ENCODE measurements around the gene SLC22A6.
"Not testable (repeated sequence)": the region's sequence is repeated elsewhere in the genome, so short reads cannot be mapped to it uniquely, and the experiment has no call there.

The SLC22A6 gene

DNA sequence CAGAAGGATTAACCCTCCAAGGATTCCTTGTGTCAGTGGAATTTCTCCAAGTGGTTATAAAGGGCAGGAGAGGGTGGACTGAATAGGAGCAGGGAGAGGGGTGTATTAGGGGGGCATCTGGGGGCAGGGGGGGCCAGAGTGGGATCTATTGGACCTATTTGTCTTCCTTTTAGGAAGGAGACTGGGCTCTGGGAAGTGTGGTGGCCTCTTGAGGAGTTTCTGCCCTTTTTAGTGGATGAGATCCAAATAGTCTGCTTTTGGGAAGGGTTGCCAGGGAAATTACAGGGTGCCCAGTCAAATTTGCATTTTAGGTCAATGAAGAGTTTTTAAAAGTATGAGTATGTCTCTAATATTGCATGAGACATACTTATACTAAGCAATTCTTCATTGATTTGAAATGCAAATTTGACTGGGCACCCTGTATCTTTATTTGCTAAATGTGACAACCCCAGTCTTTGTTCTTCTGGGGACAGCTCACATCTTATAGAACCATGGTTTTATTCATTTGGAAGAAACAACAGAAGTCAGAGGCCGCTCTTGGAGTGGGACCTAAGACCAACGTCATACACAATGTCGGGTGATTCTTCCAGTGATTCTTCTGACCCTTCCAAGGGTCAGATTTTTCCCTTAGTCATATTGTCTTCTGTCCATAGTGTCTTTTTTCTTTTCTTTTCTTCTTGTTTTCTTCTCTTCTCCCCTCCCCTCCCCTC lies 429 bp upstream of the SLC22A6 start:
- no peak for DNase-seq (ENCODE audit: low read depth)

DNA sequence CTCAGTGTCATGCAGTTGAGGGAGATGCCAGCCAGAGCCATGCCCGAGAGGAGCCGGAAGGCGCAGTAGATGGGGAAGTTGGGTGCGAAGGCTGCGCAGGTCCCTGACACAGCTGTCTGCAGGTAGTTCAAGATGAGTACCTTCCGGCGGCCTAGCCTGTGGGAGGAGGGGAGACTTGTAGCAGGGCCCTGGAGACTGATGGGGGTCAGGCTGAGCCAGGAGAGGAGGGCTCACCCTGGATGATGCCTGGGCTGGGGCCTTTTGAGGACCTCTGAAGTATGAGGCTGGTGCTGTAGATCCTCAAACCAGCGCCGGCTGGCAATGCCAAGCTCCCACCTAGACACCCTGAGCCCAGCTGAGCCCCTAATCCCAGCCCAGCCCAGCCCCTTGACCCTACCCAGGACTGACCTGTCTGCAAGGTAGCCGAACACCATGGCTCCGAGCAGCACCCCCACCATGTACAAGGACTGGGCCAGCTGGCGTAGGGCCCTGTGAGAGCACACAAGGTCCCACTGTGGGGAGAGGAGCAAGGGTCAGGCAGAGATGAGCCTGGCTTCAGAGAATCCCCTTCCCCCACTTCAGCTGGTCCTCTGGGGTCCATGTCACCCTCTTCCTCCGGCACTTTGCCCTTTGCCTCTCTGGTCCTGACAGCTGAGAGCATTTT lies 1.1 kb downstream of the SLC22A6 start:
- no peak for DNase-seq (ENCODE audit: low read depth)

DNA sequence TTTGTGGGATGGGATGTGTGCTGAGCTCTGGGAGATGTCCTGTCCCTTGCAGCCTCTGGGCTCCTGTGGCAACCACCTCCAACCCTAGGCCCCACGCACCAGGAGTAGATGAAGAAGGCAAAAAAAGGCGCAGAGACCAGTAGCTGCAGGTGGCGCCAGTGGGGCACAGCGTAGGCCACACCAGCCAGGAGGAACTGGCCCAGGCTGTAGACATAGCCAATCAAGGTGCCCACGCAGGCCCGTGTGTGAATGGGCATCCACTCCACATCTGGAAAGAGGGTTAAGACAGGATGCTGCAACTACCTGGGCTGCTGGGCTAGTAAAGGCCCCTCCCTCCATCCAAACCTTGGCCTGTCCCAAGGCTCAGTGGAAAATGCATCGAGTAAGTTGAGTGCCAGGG lies 3.0 kb downstream of the SLC22A6 start:
- no peak for DNase-seq (ENCODE audit: low read depth)

DNA sequence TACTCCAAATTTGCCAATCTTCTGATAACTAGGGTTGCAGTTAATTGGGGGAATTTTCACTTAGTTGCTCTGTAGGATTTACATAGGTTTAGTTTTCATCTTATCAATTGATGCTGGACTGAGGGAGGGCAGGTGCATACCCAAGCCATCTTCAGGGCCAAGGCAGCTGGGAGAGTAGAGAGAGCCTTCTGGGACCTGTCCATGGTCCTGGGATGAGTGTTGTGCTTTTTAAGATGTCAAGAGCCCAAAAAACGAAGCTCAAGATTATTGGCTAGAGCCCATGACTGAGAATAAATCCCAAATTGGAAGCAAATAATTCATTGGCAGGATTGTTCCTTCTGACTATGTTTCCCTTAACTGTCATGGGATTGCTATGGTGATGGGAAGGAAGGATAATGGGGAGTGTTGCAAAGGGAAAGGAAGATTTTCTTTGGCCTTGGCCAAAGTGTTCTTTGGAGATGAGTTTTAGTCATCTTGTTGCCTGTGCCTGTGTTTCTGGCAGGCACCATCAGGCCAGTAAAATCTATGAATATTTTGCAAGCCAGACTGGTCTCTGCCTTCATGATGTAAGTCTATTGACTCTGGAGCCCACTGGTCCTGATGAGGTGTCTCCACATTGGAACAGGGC lies 4.5 kb downstream of the SLC22A6 start:
- DNase-seq (ENCODE audit: low read depth): no peak

DNA sequence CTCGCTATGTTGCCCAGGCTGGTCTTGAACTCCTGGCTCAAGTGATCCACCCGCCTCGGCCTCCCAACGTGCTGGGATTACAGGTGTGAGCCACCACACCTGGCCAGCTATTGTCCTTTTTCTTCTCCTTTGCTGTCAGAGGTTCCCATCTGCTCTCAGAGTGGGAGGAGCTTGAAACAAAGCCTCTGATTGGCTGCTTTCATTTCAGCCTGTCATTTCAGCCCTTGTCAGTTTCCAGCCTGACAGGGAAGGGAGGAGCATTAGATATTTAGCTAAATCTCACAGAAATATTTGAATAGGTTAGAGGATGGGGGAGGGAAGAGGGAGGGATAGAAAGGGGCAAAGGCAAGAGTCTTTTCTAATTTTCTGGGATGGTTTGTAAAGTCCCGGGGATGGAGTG lies 8.7 kb downstream of the SLC22A6 start:
- DNase-seq (ENCODE audit: low read depth): no peak

DNA sequence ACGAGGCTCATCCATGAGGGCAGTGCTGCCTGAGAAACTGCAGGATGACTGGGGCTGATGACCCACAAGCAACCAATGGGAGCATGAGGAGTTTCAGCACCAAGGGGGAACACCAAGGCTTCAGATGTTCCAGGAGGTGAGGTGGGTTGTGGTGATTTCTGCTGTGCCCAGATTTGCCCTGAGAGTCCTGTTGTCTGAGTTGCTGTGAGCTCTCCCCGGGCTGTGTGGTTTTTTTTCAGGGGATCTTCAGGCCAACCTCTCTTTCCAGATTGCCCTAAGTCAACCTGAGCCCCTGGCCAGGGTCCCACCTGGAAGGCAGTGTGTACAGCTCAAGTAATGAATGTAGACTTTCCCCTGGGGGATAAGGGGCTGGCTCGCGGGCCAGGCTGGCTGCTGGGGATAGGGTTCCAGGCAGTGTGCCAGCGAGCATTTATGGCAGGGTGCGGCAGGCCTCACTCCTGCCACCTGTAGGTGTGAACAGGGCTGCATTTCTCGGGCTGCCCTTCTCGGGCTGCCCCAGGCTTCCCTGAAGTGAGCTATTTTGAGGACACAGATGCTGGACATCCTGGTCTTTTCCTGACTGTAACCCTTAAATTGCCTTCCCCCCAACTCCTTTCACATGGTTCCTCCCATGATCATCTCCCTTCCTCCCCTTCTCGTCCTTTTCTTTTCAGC lies 9.8 kb downstream of the SLC22A6 start:
- no peak for DNase-seq (ENCODE audit: low read depth)

DNA sequence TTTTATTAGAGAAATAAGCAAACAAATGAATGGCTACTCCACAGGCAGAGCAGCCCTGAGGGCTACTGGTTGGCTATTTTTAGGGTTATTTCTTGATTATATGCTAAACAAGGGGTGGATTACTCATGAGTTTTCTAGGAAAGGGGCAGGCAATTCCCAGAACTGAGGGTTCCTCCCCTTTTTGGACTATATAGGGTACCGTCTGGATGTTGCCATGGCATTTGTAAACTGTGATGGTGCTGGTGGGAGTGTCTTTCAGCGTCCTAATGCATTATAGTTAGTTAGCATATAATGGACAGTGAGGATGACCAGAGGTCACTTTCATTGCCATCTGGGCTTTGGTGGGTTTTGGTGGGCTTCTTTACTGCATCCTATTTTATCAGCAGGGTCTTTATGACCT lies 19.2 kb downstream of the SLC22A6 start:
- DNase-seq (ENCODE audit: low read depth): no peak

DNA sequence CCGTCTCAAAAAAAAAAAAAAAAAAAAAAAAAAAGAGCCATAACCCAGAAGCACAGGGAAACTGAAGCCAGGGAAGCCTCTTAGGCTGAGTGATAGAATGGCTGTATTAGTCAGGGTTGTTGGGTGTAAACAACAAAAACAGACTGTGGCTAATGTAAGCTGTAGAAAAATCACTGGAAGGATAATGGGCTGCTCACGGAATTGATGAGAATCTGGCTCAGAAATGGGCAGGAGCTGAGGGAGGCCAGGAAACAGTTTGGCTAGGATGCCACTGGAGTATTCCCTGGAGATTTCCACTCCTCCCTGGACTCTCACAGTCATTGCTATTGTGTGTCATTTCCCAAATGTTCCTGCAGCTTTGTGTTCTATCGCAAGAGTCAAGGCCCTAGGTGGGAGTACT lies 22.4 kb downstream of the SLC22A6 start:
- DNase-seq (ENCODE audit: low read depth): no peak

DNA sequence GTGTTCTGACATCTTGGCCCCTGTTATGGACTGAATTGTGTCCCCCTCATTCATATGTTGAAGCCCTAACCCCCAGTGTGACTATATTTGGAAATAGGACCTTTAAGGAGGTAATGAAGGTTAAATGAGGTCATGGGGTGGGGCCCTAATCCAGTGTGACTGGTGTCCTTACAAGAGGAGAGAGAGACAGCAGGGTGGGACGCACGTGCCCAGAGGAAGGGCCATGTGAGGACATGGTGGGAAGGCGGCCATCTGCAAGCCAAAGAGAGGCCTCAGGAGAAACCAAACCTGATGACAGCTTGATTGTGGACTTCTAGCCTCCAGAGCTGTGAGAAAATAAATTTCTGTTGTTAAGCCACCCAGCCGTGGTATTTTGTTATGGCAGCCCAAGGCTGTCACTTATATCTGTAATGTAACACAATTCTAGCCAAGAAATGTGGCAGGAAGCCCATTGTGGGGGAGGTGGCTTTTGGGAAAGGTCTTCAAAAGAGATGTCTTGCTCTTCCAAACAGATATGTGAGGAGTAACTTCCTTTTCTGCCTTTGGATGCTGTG lies 23.7 kb downstream of the SLC22A6 start:
- DNase-seq (ENCODE audit: low read depth): no peak

DNA sequence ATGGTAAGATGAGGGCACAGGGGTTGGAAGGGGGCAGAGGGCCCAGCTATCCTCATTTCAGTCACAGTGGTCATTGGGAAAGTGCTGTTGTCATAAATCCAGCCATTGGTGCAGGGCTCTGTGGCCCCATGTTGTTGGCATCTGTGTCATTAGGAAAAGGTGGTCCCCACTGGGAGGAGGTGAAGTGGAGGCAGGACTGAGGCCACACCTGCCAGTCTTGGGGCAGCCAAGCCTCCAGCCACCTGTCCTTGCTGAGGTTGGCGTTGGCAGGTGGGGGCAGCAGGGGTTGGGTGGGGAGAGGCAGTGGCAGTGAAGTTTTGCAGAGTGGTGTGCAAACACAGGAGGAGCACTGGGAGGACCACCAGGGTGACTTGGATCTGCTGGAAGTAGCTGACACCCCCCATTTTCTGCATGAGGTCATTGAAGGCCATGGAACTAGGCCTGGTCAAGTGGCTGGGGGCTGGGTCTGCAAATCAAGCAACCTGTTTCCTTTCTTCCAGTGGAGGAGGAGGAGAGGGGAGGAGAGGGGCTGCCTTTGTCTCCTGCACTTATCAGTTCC lies 25.3 kb downstream of the SLC22A6 start:
- DNase-seq (ENCODE audit: low read depth): no peak

DNA sequence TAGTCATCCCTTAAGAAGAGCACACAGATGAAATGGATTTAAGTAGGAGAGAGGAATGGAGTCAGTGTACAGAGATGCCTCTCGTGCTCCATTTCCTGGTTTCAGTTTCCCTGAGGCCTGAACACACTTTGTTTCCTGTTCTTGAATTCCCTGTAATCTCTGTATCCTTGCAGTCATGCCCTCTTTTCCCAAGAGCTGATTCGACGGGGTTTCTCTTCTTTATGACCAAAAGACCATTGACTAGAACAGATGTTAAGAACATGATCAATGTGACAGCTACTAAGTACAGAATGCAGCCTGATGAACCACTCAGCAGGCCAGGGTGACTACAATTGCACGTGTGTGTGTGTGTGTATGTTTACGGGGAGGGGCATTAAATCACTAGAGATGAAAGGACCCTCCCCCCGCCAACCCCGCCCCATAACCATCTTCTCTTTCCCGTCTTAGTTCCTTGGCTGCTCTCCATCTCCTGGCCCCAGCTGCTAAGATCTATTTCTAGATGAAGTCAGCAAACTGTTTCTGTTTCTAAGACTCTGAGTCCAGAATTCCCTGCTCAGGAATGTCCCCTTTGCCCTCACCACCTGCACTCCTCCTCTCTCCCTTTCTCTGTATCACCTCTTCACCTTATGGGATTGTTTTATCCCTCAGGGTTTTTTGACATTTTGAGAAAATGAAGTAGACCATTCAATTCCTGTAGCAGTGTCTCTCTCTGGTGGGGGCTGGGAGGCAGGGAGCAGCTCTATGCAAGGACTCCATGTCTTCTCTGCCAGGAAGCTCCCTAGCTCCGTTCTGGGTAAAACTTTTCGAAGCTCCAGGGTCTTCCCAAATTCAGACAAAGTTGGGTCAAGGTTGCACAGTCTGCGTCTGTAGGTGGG lies 26.0 kb downstream of the SLC22A6 start:
- peak; percentile 10 for DNase-seq (ENCODE audit: low read depth)

DNA sequence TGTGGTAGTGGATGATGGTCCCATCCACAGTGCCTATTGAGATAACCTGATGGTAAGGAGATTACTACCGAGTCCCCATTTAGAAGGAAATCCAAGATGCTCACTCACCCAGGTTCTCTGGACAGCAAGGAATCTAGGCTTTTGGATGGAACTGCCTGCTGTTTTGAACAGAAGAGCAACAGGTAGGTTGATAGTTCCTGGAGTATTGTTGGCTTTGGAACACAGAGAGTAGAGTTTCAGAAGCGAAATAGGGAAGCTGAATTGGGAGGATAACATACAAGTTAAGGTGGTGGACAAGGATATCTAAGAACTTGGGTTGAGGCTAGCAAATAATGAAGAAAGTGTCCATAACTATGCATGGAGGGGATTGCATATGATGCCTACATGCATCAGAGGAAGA lies 27.6 kb downstream of the SLC22A6 start:
- no peak for DNase-seq (ENCODE audit: low read depth)

DNA sequence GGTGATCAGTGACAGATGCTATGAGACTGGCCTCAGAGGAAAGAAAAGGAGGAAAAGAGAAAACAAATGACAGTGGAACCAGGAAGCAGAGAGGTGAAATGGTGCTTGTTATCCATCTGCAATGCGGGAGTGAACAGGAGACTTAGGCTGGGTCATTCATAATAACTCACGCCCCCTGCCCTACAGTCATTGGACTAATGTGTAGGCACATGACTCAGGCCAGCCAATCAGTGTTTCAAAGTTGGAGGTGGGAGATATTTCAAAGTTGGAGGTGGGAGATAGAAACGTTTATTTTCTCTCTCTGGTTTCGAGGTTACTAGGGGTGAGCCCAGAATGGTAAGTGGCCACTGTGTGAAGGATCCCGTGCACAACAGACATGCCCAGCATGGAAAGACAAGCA lies 30.3 kb downstream of the SLC22A6 start:
- no peak for DNase-seq (ENCODE audit: low read depth)

DNA sequence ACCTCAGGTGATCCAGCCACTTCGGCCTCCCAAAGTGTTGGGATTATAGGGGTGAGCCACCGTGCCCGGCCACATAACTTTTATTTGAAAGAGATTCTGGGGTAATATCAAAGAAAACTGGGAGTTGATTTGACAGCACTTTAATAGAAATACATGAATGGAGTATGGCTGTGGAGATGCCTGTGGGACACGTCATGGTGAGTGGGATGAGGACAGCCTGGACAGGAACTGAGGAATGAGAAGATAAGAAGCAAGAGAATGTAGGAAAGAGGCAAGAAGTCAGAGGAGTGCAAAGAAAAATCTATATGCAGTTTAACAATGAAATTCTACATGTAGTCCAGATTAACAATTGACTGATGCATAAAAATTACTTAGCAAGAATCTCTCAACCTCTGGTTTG lies 31.0 kb downstream of the SLC22A6 start:
- DNase-seq (ENCODE audit: low read depth): no peak

DNA sequence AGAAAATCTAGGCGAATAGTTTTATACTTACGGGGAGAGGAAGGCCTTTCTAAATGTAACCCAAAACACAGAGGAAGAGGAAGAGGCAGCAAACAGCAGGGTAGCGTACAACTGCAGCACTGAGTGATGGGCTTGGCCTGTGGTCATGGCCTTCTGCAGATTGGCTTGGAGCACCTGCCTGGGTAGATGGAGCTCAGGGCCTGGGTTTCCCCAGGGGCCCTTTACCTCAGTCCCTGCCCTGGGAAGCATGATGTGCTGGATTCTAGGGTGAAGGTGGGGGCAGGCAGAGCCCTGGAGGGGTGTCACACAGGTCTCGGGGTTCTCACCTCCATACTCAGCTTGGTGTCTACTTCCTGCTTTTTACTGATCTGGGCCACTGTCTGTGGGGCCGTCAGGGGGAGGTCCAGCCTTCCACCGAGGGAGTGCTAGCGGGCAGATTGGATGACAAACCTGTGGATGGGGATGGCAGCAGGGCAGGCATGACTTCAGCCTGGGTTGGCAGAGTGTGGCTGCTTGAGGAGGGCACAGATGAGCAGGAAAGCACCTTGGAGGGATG lies 35.9 kb downstream of the SLC22A6 start:
- DNase-seq (ENCODE audit: low read depth): no peak

DNA sequence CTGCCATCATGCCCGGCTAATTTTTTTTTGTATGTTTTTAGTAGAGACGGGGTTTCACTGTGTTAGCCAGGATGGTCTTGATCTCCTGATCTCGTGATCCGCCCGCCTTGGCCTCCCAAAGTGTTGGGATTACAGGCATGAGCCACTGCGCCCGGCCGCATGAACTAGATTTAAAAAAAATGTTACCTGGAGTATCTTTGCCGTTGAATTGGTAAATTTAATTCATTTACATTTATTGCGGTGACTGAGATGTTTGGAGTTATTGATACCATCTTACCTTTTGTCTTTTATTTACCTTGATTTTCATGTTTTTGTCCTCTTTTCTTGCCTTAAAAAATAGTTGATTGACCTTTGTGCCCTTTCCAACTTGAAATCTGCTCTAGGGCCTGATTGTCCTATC lies 39.2 kb downstream of the SLC22A6 start:
- DNase-seq (ENCODE audit: low read depth): not testable (repeated sequence)

DNA sequence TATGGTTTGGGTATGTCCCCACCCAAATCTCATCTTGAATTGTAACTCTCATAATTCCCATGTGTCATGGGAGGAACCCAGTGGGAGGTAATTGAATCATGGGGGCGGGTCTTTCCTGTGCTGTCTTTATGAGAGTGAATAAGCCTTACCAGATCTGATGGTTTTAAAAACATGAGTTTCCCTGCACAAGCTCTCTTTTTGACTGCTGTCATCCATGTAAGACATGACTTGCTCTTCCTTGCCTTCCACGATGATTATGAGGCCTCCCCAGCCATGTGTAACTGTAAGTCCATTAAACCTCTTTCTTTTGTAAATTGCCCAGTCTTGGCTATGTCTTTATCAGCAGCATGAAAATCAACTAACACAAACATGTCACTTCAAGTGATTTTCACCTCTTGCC lies 47.2 kb downstream of the SLC22A6 start:
- DNase-seq (ENCODE audit: low read depth): not testable (repeated sequence)

DNA sequence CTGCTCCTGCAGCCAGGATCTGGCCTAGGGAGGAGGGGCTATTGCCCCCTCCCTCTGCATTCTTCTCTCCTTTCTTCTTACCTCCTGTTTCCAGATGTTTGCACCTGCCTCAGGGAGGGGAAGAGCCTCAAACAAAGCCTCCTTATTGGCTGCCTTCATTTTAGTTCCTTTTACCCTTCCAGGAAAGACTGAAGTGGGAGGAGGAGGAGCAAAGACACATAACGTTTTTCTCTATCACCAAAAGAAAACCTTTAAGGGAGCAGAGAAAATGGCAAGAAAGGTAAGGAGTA lies 50.3 kb downstream of the SLC22A6 start:
- no peak for DNase-seq (ENCODE audit: low read depth)

DNA sequence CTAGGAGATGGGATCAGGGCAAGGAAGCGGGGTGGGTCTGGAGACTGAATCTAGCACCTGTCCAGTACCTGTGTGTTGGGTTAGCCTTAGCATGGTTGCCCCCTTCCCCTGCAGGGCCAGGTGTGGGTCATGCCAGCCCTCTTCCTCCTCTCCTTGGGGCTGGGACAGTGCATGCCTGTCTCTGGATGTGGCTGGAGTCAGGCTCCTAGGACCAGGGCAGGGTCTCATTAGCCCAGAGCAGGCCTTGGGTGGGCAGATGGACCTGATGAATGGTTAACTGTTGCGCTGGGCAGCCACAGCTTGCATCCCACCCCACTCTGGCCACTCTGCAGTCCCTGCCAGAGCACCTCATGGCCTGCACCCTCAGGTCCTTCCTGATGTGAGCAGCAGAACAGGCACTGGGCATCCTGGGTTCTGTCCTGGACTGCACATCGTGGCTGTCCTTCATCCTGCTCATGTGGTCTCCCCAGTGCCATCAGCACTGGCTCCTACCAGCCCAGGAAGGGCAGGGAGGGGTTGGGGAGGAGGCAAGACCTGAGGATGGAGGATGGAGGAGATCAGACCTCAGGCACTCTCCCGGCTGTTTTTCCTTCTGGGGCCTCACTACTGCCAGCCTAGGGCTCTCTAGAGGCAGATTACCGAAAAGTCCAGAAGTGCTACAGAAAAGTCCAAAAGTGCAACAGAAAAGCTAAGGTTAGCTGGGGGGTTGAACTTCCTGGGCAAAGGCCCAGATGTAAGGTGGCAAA lies 50.8 kb downstream of the SLC22A6 start:
- no peak for DNase-seq (ENCODE audit: low read depth)

DNA sequence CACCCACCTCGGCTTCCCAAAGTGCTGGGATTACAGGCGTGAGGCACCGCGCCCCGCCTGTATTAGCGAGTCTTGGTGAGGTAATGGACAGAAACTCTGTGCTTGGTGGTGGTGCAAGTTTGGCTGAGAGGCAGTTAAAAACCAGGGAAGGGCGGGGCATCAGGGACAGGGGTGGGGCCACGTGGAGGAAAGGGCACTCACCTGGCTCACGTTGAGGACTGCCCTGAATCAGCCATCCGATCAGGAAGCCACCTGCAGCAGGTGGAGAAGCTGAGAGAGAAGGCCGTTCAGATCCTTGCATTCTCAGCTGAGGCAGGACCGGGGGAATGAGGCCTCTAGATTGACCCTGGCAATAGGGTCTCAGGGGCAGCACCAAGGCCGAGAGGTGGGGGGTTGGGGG lies 51.5 kb downstream of the SLC22A6 start:
- DNase-seq (ENCODE audit: low read depth): no peak

All from GM04504 (cell line).